ENCODE results near the gene GON4L.

GRCh38 chr1:155844860-155845421 is 12.1 kb downstream of the GON4L start:
- TF ChIP-seq POLR2A (IDR thresholded peaks at IDR 0.05) (no peak), CTCF (IDR thresholded peaks at IDR 0.05) (no peak)
